ENCODE results near the gene SGCE.

GRCh38 chr7:94623820-94624219 lies 32.1 kb downstream of the SGCE start:
- TF ChIP-seq POLR2A (IDR thresholded peaks at IDR 0.05): no peak
- TF ChIP-seq, protein P1, sequence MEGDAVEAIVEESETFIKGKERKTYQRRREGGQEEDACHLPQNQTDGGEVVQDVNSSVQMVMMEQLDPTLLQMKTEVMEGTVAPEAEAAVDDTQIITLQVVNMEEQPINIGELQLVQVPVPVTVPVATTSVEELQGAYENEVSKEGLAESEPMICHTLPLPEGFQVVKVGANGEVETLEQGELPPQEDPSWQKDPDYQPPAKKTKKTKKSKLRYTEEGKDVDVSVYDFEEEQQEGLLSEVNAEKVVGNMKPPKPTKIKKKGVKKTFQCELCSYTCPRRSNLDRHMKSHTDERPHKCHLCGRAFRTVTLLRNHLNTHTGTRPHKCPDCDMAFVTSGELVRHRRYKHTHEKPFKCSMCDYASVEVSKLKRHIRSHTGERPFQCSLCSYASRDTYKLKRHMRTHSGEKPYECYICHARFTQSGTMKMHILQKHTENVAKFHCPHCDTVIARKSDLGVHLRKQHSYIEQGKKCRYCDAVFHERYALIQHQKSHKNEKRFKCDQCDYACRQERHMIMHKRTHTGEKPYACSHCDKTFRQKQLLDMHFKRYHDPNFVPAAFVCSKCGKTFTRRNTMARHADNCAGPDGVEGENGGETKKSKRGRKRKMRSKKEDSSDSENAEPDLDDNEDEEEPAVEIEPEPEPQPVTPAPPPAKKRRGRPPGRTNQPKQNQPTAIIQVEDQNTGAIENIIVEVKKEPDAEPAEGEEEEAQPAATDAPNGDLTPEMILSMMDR (IDR thresholded peaks at IDR 0.05): no peak
